OCI-LY1 (cell line): ENCODE data around the gene GSDME.

ENCODE experiments used
- H2AFZ ChIP-seq: fragments of 200-600 bp; sonication (generic), shearing (Covaris generic); 2 replicates; pipeline ENCODE4 v1.6.0; 2014; ENCODE audit warnings: antibody characterized with exemption, mild to moderate bottlenecking, low read length
- H3F3A ChIP-seq: fragments of 200-600 bp; sonication (generic), shearing (Covaris generic); 2 replicates; pipeline ENCODE4 v1.6.0; 2014; ENCODE audit warnings: mild to moderate bottlenecking, antibody characterized with exemption, low read length, moderate library complexity; ENCODE audit not compliant: insufficient read depth
- H3K27ac ChIP-seq: fragments of 200-600 bp; sonication (generic); 2 replicates; pipeline ENCODE4 v1.5.1; 2014; ENCODE audit warnings: low read length, mixed run types, mild to moderate bottlenecking, low read depth; ENCODE audit not compliant: poor library complexity, severe bottlenecking
- H3K27me3 ChIP-seq: fragments of 200-600 bp; sonication (generic); 2 replicates; pipeline ENCODE4 v1.6.0; 2014; ENCODE audit warnings: antibody characterized with exemption, mild to moderate bottlenecking, low read length, moderate library complexity; ENCODE audit not compliant: insufficient read depth
- H3K36me3 ChIP-seq: fragments of 200-600 bp; sonication (generic); 2 replicates; pipeline ENCODE4 v1.6.1; 2014; ENCODE audit warnings: mild to moderate bottlenecking, antibody characterized with exemption, low read length, moderate library complexity, mixed read lengths; ENCODE audit not compliant: insufficient read depth
- H3K4me1 ChIP-seq: fragments of 200-600 bp; sonication (generic); 2 replicates; pipeline ENCODE4 v1.5.1; 2014; ENCODE audit warnings: mild to moderate bottlenecking, low read length, moderate library complexity; ENCODE audit not compliant: insufficient read depth, severe bottlenecking
- H3K4me2 ChIP-seq: fragments of 200-600 bp; sonication (generic), shearing (Covaris generic); 2 replicates; pipeline ENCODE4 v1.6.1; 2014; ENCODE audit warnings: low read length
- H3K4me3 ChIP-seq: fragments of 200-600 bp; sonication (generic); 2 replicates; pipeline ENCODE4 v1.5.1; 2014; ENCODE audit warnings: low read length, low read depth, mild to moderate bottlenecking, mixed read lengths; ENCODE audit not compliant: poor library complexity, severe bottlenecking
- H3K79me2 ChIP-seq: fragments of 200-600 bp; shearing (Covaris generic); 2 replicates; pipeline ENCODE4 v1.6.1; 2016; ENCODE audit warnings: mixed run types, low read length, mixed read lengths; ENCODE audit not compliant: insufficient read depth
- H3K9ac ChIP-seq: fragments of 200-600 bp; sonication (generic), shearing (Covaris generic); 2 replicates; pipeline ENCODE4 v1.6.1; 2014; ENCODE audit warnings: mild to moderate bottlenecking, low read length, mixed read lengths
- H3K9me2 ChIP-seq: fragments of 200-600 bp; sonication (generic), shearing (Covaris generic); 2 replicates; pipeline ENCODE4 v1.6.1; 2014; ENCODE audit warnings: low read depth, mild to moderate bottlenecking, low read length, mixed read lengths
- H3K9me3 ChIP-seq: fragments of 200-600 bp; shearing (Covaris generic); 2 replicates; pipeline ENCODE4 v1.6.1; 2014; ENCODE audit warnings: low read length, mixed read lengths
- H4K20me1 ChIP-seq: fragments of 200-600 bp; sonication (generic), shearing (Covaris generic); 2 replicates; pipeline ENCODE4 v1.6.0; 2016; ENCODE audit warnings: mild to moderate bottlenecking, low read length; ENCODE audit not compliant: insufficient read depth
- EZH2 ChIP-seq: fragments of 200-600 bp; sonication (generic), shearing (Covaris generic); IDR thresholded peaks from 2 replicates; pipeline ENCODE4 v1.8.0; 2017; ENCODE audit warnings: borderline replicate concordance, mixed run types, mild to moderate bottlenecking, antibody characterized with exemption, low read length, moderate library complexity, mixed read lengths
- TF ChIP-seq, protein P1 (sequence below): fragments of 200-600 bp; sonication (generic), shearing (Covaris generic); IDR thresholded peaks from 2 replicates; pipeline ENCODE4 v1.5.1; 2017; ENCODE audit warnings: mild to moderate bottlenecking, antibody characterized with exemption, low read length, moderate library complexity, mixed read lengths

The GSDME gene

DNA sequence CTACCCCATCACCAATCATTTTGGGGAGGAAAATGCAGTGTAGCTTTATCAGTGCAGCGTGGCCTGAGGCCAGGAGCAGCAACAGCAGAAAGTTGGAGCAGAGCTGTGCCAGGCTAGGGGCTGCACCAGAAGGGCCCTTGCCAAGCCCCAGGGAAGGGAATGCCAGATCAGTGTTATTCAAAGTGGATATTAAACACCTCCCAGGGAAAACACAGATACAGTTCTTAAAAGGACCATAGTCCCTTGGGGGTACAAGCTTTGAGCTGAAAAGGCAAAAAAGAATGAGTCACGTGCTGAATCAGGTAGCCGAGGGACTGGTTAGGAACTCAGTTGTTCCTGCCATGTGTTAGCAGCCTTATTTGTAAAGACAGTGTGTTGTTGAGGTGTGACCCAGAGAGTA lies 54.0 kb downstream of the GSDME start:
- Histone ChIP-seq H3K36me3 (no peaks in the 10 kb centered on the region), H4K20me1 (no peaks in the 10 kb centered on the region), H2AFZ (no peak overlapping the region), H3K79me2 (no peaks in the 10 kb centered on the region), H3K4me3 (no peak overlapping the region), H3K4me2 (no peak overlapping the region), H3K4me1 (no peaks in the 10 kb centered on the region), H3K9me2 (no peaks in the 10 kb centered on the region), H3F3A (no peaks in the 10 kb centered on the region), H3K9me3 (no peaks in the 10 kb centered on the region), H3K9ac (no peak overlapping the region), H3K27me3 (no peaks in the 10 kb centered on the region), H3K27ac (no peak overlapping the region)
- no peak for TF ChIP-seq EZH2
- TF ChIP-seq, protein P1, sequence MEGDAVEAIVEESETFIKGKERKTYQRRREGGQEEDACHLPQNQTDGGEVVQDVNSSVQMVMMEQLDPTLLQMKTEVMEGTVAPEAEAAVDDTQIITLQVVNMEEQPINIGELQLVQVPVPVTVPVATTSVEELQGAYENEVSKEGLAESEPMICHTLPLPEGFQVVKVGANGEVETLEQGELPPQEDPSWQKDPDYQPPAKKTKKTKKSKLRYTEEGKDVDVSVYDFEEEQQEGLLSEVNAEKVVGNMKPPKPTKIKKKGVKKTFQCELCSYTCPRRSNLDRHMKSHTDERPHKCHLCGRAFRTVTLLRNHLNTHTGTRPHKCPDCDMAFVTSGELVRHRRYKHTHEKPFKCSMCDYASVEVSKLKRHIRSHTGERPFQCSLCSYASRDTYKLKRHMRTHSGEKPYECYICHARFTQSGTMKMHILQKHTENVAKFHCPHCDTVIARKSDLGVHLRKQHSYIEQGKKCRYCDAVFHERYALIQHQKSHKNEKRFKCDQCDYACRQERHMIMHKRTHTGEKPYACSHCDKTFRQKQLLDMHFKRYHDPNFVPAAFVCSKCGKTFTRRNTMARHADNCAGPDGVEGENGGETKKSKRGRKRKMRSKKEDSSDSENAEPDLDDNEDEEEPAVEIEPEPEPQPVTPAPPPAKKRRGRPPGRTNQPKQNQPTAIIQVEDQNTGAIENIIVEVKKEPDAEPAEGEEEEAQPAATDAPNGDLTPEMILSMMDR: no peak

DNA sequence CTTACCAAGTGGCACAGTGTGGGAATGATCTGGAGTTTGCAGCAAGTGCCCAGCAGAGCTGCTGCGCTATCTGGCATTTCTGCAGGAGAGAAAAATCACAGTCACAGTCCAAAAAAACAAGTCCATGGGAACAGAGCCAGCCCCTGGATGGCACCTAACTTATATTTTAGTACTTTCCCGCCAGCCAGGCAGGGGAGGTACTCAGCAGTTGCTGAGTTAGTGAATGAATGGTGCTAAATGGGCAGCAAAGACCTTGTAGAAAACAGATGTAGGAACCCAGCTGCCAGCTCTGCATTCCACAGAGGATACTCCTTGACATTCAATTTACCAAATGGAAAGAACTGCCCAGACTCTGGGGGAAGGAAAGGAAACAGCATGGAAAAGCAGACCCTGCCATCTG lies 54.5 kb downstream of the GSDME start:
- Histone ChIP-seq H3K4me1 (no peaks in the 10 kb centered on the region), H3F3A (no peaks in the 10 kb centered on the region), H3K27ac (no peak overlapping the region), H3K9me2 (no peaks in the 10 kb centered on the region), H3K36me3 (no peaks in the 10 kb centered on the region), H3K79me2 (no peaks in the 10 kb centered on the region), H2AFZ (no peak overlapping the region), H3K4me2 (no peak overlapping the region), H3K27me3 (no peaks in the 10 kb centered on the region), H3K9ac (no peak overlapping the region), H4K20me1 (no peaks in the 10 kb centered on the region), H3K4me3 (no peak overlapping the region), H3K9me3 (no peaks in the 10 kb centered on the region)
- TF ChIP-seq EZH2: no peak
- TF ChIP-seq, protein P1: no peak

DNA sequence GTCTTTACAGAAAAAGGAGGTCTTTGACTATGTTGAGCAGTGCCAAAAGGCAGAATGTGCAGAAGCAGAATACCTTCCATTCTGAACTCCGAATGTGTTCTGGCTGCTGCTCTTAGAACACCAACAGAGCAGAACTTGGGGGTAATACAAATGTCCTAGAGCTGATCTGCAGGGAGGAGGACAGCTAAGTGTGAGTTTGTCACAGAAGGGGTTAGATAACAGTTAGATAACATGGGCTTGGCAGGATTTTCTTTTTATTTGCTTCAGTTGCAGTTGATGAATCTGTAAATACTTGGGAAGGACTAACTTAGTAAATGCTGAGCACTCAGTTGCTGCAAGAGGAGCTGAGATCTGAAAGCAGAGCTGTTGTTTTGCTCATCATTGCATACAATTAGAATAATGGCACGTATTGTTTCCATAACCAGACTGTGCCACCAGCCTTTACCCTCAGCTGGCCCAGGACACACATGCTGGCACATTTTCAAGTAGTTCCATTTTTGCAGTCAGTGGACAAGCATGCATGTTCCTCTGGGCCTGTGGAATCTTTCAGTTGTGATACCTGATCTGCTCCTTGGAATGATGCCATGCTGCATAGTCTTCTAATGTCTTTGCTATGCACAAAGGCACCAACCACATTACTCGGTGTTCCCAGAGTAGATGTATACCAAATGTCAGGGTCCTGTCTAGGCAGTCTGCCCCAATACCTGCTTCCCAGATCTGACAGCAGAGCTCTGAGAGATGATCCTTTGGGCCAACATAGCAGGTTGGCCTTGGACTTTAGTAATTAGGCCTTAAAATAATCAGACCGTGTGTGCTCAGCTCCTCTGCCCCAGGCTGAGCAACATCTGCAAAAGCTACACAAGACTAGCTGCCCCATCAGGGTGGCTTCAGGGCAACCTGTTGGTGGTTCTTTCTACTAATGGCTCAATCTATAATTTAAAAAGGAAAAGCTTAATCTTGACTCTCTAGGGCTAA lies 55.7 kb downstream of the GSDME start:
- no peaks in the 10 kb centered on the region for H4K20me1 ChIP-seq
- no peaks in the 10 kb centered on the region for H3K36me3 ChIP-seq
- no peak overlapping the region for H3K27ac ChIP-seq

More for the DNA sequence above, 55.7 kb downstream of the GSDME start:
- Histone ChIP-seq H3F3A (no peaks in the 10 kb centered on the region), H3K27me3 (no peaks in the 10 kb centered on the region), H3K9ac (no peak overlapping the region), H3K4me2 (no peak overlapping the region), H3K79me2 (no peaks in the 10 kb centered on the region), H3K9me3 (no peaks in the 10 kb centered on the region), H3K9me2 (no peaks in the 10 kb centered on the region), H2AFZ (no peak overlapping the region), H3K4me3 (no peak overlapping the region), H3K4me1 (no peaks in the 10 kb centered on the region)
- no peak for TF ChIP-seq EZH2
- TF ChIP-seq, protein P1: no peak
